ENCODE results near the gene L3MBTL2.

The L3MBTL2 gene

GRCh38 chr22:41273128-41273527 is 68.0 kb downstream of the L3MBTL2 start:
- DNase-seq (ENCODE audit: low spot score), result no peak

GRCh38 chr22:41274856-41275255 is 69.7 kb downstream of the L3MBTL2 start:
- DNase-seq (ENCODE audit: low spot score), result peak; percentile 8

- peak; percentile 11 for DNase-seq (ENCODE audit: low spot score)
Observed at GRCh38 chr22:41280065-41280464, 75.0 kb downstream of the L3MBTL2 start.

- peak; percentile 11 for DNase-seq (ENCODE audit: low spot score)
Observed at GRCh38 chr22:41280854-41281253, 75.7 kb downstream of the L3MBTL2 start.
